RWPE2 (cell line): ENCODE data around the gene CCDC9B.

Experiments used
- ATAC-seq: fragments of 200-7000 bp; cut with Tn5 transposase; 3 replicates; pipeline ENCODE4 v1.9.1; 2021; ENCODE audit warnings: low read depth
- DNase-seq: peaks from one replicate; pipeline ENCODE4 v3.0.0-alpha.2; 2020; ENCODE audit warnings: low spot score
- H3K27ac ChIP-seq: fragments of 450-650 bp; 2 replicates; pipeline ENCODE4 v1.5.1; 2017; ENCODE audit warnings: mild to moderate bottlenecking; ENCODE audit not compliant: poor library complexity, severe bottlenecking
- H3K27me3 ChIP-seq: fragments of 250-450 bp; sonication (Bioruptor Pico); 2 replicates; pipeline ENCODE4 v1.5.1; 2021; ENCODE audit warnings: mild to moderate bottlenecking, moderate library complexity; ENCODE audit not compliant: insufficient read depth, poor library complexity, severe bottlenecking
- H3K36me3 ChIP-seq: fragments of 250-450 bp; sonication (Bioruptor Pico); 2 replicates; pipeline ENCODE4 v1.5.1; 2020; ENCODE audit warnings: low read depth, mild to moderate bottlenecking, moderate library complexity
- H3K4me1 ChIP-seq: fragments of 250-450 bp; sonication (Bioruptor Pico); 2 replicates; pipeline ENCODE4 v1.5.1; 2021; ENCODE audit warnings: mild to moderate bottlenecking, moderate library complexity; ENCODE audit not compliant: insufficient read depth, poor library complexity, severe bottlenecking
- H3K4me3 ChIP-seq: fragments of 250-450 bp; sonication (Bioruptor Pico); 2 replicates; pipeline ENCODE4 v1.5.1; 2021; ENCODE audit warnings: mild to moderate bottlenecking, moderate library complexity; ENCODE audit not compliant: severe bottlenecking
- H3K9me3 ChIP-seq: fragments of 250-450 bp; sonication (Bioruptor Pico); 2 replicates; pipeline ENCODE4 v1.5.1; 2021; ENCODE audit warnings: mild to moderate bottlenecking, moderate library complexity; ENCODE audit not compliant: severe bottlenecking
- CTCF ChIP-seq: fragments of 450-650 bp; IDR thresholded peaks from one replicate; pipeline ENCODE4 v1.5.1; 2017; ENCODE audit warnings: mild to moderate bottlenecking, moderate library complexity; ENCODE audit not compliant: poor library complexity, severe bottlenecking

The CCDC9B gene

GRCh38 chr15:40382580-40383456, 42.1 kb upstream of the CCDC9B start, which contains the start of gene KNSTRN:
Gene KNSTRN, plus strand, starts transcription at chr15:40382721. Its CDS starts 115 bp downstream, at chr15:40382836.
- H3K9me3 ChIP-seq = no peaks in the 10 kb centered on the region
- ATAC-seq (peak; percentile 91), DNase-seq (peak; percentile 97)
- H3K36me3 ChIP-seq = peaks cover 43% of the 10 kb centered on the region
- peaks cover 17% of the 10 kb centered on the region for H3K4me1 ChIP-seq
- H3K27me3 ChIP-seq = no peaks in the 10 kb centered on the region
- peak within 1 kb of the TSS; percentile 79 for H3K4me3 ChIP-seq
- no peak for TF ChIP-seq CTCF
- peak within 1 kb of the TSS; percentile 52 for H3K27ac ChIP-seq

- Histone ChIP-seq H3K4me1 (peaks cover 17% of the 10 kb centered on the region), H3K27me3 (no peaks in the 10 kb centered on the region), H3K36me3 (peaks cover 35% of the 10 kb centered on the region), H3K27ac (peak overlapping the region; percentile 52), H3K4me3 (no peak overlapping the region), H3K9me3 (no peaks in the 10 kb centered on the region)
- ATAC-seq (no peak), DNase-seq (no peak)
- TF ChIP-seq CTCF = no peak
These were observed 41.2 kb upstream of the CCDC9B start for GRCh38 chr15:40381818-40382529.

- Histone ChIP-seq H3K9me3 (no peaks in the 10 kb centered on the region), H3K27me3 (no peaks in the 10 kb centered on the region), H3K36me3 (peaks cover 21% of the 10 kb centered on the region), H3K4me3 (no peak overlapping the region), H3K27ac (peak overlapping the region; percentile 71), H3K4me1 (peaks cover 17% of the 10 kb centered on the region)
- ATAC-seq (no peak), DNase-seq (no peak)
- no peak for TF ChIP-seq CTCF
These were observed 39.9 kb upstream of the CCDC9B start for GRCh38 chr15:40380636-40381035.

GRCh38 chr15:40379853-40380252, 39.1 kb upstream of the CCDC9B start:
- H3K9me3 ChIP-seq = no peaks in the 10 kb centered on the region
- no peak overlapping the region for H3K4me3 ChIP-seq
- no peaks in the 10 kb centered on the region for H3K27me3 ChIP-seq
- ATAC-seq = peak; percentile 84
- H3K27ac ChIP-seq = peak overlapping the region; percentile 71
- TF ChIP-seq CTCF = no peak
- peaks cover 17% of the 10 kb centered on the region for H3K4me1 ChIP-seq
- DNase-seq = peak; percentile 93
- H3K36me3 ChIP-seq = peaks cover 13% of the 10 kb centered on the region
